Esophagus squamous epithelium (tissue), 4 donors: ENCODE results near the gene ATRN.

Experiments used
- POLR2A ChIP-seq, 4 donors: fragments of 450-650 bp; IDR thresholded peaks; one replicate each; pipeline ENCODE4 v1.6.1; 2017; ENCODE audit warnings: antibody characterized with exemption in 4 of 4, mild to moderate bottlenecking in 4 of 4, moderate library complexity in 3 of 4
- TF ChIP-seq, protein P1 (sequence below), 6 experiments: fragments of 450-650 bp in 4 of 6; fragments of 200-600 bp in 2 of 6; sonication (generic) in 2 of 6; IDR thresholded peaks; one replicate each; pipeline ENCODE4 v1.5.1; 2016 to 2019; ENCODE audit warnings: antibody characterized with exemption in 6 of 6, mild to moderate bottlenecking in 4 of 6, moderate library complexity in 4 of 6

- TF ChIP-seq, protein P1, sequence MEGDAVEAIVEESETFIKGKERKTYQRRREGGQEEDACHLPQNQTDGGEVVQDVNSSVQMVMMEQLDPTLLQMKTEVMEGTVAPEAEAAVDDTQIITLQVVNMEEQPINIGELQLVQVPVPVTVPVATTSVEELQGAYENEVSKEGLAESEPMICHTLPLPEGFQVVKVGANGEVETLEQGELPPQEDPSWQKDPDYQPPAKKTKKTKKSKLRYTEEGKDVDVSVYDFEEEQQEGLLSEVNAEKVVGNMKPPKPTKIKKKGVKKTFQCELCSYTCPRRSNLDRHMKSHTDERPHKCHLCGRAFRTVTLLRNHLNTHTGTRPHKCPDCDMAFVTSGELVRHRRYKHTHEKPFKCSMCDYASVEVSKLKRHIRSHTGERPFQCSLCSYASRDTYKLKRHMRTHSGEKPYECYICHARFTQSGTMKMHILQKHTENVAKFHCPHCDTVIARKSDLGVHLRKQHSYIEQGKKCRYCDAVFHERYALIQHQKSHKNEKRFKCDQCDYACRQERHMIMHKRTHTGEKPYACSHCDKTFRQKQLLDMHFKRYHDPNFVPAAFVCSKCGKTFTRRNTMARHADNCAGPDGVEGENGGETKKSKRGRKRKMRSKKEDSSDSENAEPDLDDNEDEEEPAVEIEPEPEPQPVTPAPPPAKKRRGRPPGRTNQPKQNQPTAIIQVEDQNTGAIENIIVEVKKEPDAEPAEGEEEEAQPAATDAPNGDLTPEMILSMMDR (IDR thresholded peaks at IDR 0.05), result no peak
- no peak for TF ChIP-seq POLR2A (IDR thresholded peaks at IDR 0.05)
Observed at GRCh38 chr20:3470208-3470626, 601 bp upstream of the ATRN start.
